AG04450 (cell line): ENCODE results near the gene GPC5. TPM values are rescaled to one million over a fixed set of nuclear protein-coding genes. Genes with fewer than 3 reads are reported as not detected.
"Not testable (repeated sequence)": the region's sequence is repeated elsewhere in the genome, so short reads cannot be mapped to it uniquely, and the experiment has no call there.

Experiments
- CTCF ChIA-PET: fragments of 300-600, 350-600 bp; formaldehyde crosslinking; extraction: SDS; loops from one replicate; lab custom pipeline; 2022; ENCODE audit warnings: antibody characterized with exemption, inconsistent platforms; lab: Charles Lee
- POLR2A ChIA-PET: fragments of 350-600 bp; formaldehyde crosslinking; extraction: SDS; loops from one replicate; lab custom pipeline; 2021; ENCODE audit warnings: antibody characterized with exemption, inconsistent platforms; lab: Yijun Ruan, JAX
- DNase-seq: peaks from one replicate; pipeline ENCODE4 v3.0.0-alpha.2; 2011; ENCODE audit warnings: low read depth, low spot score
- H3K27ac ChIP-seq: one replicate; pipeline ENCODE4 v1.5.1; 2012; ENCODE audit warnings: low read depth, low read length, control low read depth
- H3K27me3 ChIP-seq: one replicate; pipeline ENCODE4 v1.6.0; 2012; ENCODE audit warnings: low read length; ENCODE audit not compliant: control insufficient read depth, insufficient read depth
- H3K4me3 ChIP-seq: 2 replicates; pipeline ENCODE4 v1.5.1; 2011; ENCODE audit warnings: mild to moderate bottlenecking, low read depth, low read length, control low read depth
- H3K9me3 ChIP-seq: 2 replicates; pipeline ENCODE4 v1.5.1; 2012; ENCODE audit warnings: low read length; ENCODE audit not compliant: control insufficient read depth, insufficient read depth
- polyA plus RNA-seq: library from polyadenylated mRNA; depleted of rRNA; stranded (reverse); fragments of >200 nt; gene quantifications from 2 replicates; pipeline ENCODE4 v1.2.3, GENCODE V29; 2011
- TF ChIP-seq, protein P1 (sequence below): IDR thresholded peaks from 2 replicates; pipeline ENCODE4 v1.5.1; 2011; ENCODE audit warnings: low read depth, low read length, control low read depth, inconsistent platforms

The GPC5 gene
- polyA plus RNA-seq, 1 experiment: 3.6 TPM

DNA sequence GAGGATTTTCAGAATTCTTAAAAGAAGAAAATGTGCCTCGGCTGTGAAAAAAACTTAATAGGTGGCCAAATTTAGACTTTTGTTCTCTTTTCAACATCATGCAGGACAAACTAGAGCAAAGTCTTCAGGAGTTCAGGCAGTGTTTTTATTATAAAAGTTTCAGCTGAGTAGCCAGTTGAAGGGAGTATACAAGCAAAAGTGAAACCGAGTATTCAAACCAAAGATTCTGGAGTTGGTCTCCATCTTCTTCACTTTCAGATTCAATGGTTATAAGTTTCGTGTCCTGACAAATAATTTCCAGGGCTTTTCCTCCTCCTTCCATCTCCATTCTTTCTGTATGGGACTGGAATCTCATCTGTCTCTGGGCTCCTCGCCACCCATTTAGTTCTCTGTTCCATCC is 379.7 kb downstream of the GPC5 start:
- no peak overlapping the region for H3K27ac ChIP-seq
- H3K4me3 ChIP-seq: no peak overlapping the region
- POLR2A ChIA-PET: no interaction called here
- H3K27me3 ChIP-seq: no peaks in the 10 kb centered on the region
- CTCF ChIA-PET: no interaction called here
- TF ChIP-seq, protein P1, sequence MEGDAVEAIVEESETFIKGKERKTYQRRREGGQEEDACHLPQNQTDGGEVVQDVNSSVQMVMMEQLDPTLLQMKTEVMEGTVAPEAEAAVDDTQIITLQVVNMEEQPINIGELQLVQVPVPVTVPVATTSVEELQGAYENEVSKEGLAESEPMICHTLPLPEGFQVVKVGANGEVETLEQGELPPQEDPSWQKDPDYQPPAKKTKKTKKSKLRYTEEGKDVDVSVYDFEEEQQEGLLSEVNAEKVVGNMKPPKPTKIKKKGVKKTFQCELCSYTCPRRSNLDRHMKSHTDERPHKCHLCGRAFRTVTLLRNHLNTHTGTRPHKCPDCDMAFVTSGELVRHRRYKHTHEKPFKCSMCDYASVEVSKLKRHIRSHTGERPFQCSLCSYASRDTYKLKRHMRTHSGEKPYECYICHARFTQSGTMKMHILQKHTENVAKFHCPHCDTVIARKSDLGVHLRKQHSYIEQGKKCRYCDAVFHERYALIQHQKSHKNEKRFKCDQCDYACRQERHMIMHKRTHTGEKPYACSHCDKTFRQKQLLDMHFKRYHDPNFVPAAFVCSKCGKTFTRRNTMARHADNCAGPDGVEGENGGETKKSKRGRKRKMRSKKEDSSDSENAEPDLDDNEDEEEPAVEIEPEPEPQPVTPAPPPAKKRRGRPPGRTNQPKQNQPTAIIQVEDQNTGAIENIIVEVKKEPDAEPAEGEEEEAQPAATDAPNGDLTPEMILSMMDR: no peak
- H3K9me3 ChIP-seq: no peaks in the 10 kb centered on the region
- DNase-seq: no peak

DNA sequence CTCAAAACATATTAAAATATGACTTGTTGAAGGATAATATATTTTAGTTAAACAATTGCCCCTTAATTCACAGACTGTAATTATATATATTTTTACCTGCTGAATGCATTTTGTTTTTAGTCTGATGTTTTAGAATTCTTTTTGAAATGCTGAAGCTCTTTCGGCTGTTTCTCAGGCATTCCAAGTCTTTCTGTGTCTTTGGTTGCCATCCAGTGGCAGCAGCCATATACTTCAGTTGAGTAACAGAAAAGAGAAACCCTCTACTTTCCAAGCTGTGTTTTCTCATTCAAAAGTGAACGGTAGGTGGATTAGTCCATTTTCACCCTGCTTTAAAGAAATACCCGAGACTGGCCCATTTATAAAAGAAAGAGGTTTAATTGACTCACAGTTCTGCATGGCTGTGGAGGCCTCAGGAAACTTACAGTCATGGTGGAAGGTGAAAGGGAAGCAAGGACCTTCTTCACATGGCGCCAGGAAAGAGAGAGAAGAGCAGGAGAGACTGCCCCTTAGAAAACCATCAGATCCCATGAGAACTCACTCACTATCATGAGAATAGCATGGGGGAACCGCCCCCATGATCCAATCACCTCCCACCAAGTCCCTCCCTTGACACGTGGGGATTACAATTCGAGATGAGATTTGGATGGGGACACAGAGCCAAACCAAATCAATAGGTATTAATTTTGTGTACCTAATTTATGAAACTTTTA is 383.7 kb downstream of the GPC5 start:
- CTCF ChIA-PET: interaction anchor here (0.8 to 3.3 kb wide), 4 partner anchors 59 to 408 kb away, joined by 3 to 30 read pairs (median 4); no protein-coding TSS in a partner anchor
- POLR2A ChIA-PET, DNase-seq: not testable (repeated sequence)

DNA sequence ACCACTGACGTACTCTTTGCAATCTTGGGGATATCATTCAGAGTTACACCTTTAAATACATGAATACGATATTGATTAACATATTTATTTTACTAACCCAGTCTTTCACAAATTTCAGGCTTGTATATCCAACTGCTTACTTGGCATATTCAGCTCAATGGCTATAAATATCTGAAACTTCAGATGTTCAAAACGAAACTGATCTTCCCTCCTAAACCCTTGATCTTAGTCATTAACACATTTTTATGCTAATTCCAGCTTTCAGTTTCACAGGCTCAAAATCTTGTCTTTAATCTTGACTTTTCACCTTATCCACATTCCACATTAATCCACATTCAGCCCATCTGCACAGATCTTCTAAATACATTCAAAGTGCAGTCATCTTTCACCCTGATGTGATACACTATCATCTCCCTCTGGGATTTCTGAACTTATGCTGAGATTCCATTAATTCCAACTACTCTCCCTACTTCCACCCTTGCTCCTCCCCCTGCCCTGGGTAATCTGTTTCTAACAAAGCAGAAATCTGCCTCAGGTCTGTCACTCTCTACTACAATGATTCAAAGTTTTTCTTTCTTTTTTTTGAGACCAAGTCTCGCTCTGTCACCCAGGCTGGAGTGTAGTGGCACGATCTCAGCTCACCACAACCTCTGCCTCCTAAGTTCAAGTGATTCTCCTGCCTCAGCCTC is 387.2 kb downstream of the GPC5 start:
- ChIA-PET CTCF (no interaction called here), POLR2A (no interaction called here)
- Histone ChIP-seq H3K4me3 (no peak overlapping the region), H3K9me3 (no peaks in the 10 kb centered on the region), H3K27ac (no peak overlapping the region), H3K27me3 (no peaks in the 10 kb centered on the region)
- TF ChIP-seq, protein P1: no peak
- DNase-seq: no peak

More for the DNA sequence above, 383.7 kb downstream of the GPC5 start:
- TF ChIP-seq, protein P1: peak; percentile 34
- H3K4me3 ChIP-seq, H3K9me3 ChIP-seq, H3K27ac ChIP-seq, H3K27me3 ChIP-seq: not testable (repeated sequence)

DNA sequence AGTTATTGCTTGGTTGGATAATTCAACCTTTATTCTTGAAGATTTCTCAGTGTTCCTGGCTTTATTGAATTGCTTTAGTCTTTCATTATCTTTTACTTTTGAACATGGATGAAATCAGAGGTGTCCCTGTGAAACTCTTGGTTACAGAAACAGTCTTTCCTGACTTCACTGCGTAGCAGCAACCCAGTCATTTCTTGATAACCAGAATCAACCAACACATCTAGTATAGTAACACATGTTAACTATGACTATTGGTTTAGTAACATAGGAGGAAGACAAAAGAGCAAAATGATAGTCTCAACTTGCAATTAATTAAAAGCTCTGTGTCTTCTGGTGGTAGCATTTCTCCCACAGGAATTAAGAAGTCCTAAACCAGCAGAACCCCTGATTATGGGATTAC is 393.6 kb downstream of the GPC5 start:
- Histone ChIP-seq H3K4me3 (no peak overlapping the region), H3K9me3 (no peaks in the 10 kb centered on the region), H3K27me3 (no peaks in the 10 kb centered on the region), H3K27ac (no peak overlapping the region)
- ChIA-PET CTCF (no interaction called here), POLR2A (no interaction called here)
- TF ChIP-seq, protein P1: no peak
- no peak for DNase-seq

DNA sequence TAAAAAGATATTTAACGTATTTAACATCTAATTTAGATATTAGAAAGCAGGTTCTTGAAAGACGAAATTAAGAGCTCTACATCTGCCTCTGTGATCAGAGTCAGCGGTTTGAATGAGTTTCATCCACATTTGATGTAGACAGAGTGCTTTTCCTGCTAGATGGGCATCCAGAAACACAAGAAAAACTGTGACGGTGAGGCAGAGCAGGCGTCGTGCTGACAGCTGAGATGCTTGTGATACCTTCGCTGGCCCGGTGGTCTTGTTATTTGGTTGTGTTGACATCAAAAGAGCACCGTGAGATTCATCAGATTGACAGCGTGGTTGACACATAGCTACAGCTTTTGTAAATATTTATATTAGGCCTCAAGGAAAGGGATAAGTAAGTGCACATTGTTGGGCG is 399.1 kb downstream of the GPC5 start:
- Histone ChIP-seq H3K9me3 (no peaks in the 10 kb centered on the region), H3K27ac (no peak overlapping the region), H3K27me3 (no peaks in the 10 kb centered on the region), H3K4me3 (no peak overlapping the region)
- no peak for DNase-seq
- ChIA-PET CTCF (no interaction called here), POLR2A (no interaction called here)
- TF ChIP-seq, protein P1: no peak

DNA sequence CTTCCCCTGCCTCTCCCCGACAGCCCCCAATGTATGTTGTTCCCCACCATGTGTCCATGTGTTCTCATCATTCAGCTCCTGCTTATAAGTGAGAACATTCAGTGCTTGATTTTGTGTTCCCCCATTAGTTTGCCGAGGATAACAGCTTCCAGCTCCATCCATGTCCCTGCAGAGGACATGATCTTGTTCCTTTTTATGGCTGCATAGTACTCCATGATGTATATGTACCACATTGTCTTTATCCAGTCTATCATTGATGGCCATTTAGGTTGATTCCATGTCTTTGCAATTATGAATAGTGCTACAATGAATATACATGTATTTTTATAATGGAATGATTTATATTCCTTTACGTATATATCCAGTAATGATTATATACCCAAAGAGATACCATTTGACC is 399.9 kb downstream of the GPC5 start:
- POLR2A ChIA-PET, H3K9me3 ChIP-seq, H3K27me3 ChIP-seq, CTCF ChIA-PET, H3K27ac ChIP-seq, H3K4me3 ChIP-seq, DNase-seq: not testable (repeated sequence)

DNA sequence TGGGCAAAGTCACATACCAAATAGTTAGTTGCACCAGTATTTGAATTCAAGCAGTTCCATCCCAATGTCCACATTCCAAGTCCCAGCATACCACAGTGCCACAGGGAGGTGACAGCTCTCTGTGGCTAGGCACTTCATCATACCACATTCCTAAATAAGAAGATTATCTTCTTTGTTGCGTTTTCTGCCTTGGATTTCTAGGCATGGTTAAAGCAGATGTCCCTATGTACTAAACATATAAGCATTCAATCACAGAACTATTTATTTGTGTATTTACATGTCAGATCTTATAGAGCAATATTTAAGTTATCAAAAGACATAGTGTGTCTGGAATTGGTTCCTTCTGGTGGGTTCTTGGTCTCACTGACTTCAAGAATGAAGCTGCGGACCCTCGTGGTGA is 403.4 kb downstream of the GPC5 start:
- POLR2A ChIA-PET, CTCF ChIA-PET, DNase-seq, H3K27ac ChIP-seq, H3K4me3 ChIP-seq, H3K27me3 ChIP-seq, H3K9me3 ChIP-seq: not testable (repeated sequence)
